ENCODE data around the gene VWA8.

DNA sequence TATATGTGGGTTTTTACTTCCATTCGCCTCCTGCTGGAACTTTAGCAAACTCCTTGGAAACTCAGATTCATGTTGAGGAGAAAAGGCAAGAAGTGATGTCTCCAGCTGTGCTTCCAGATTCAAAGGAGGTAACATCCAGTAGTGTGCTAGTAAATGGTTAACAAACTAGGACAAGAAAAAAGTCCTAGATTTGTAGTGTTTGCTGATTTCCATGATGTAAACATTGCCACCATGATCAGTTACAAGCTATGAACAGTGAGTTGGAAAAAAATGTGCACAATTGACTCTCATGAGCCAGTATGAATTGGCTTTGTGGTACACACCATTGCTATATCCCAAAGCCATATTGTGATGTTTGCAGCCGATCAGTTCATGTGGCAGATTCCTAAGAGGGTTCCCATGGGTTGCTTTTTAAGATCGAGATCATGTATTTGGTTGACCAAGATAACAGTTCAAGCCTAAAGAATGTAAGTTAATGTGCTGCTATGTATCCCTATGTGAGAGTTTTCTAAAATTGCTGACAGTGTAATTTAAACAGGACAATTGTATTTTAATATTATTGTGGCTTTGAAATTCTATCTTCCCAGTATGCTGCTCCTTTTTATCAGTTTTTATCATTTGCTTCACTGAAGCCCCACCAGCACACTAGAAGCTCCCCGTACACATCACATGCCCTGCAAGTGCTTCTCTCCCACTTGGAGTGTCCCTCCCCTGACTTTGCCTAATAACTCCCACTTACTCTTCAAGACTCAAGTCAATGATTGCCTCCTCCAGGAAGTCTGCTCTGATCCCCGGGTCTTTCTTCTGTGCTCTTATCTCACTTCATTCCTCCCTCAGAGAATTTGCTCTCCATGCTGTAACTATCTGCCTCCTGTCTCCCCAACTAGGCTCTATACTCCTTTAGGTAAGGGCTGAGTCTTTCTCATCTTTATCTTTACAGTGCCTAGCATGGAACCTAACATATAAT is 355.3 kb downstream of the VWA8 start:
- TF ChIP-seq POLR2A (IDR thresholded peaks at IDR 0.05; ENCODE audit: low read length) (no peak), GATA1 (IDR thresholded peaks at IDR 0.05; ENCODE audit: low read depth, low read length) (no peak)
